PFSK-1 (cell line): ENCODE data around the gene CREB3L2.

Experiments
- FOXP2 ChIP-seq: optimal IDR thresholded peaks from 2 replicates; pipeline ENCODE3; 2011; ENCODE audit warnings: borderline replicate concordance, control low read depth, inconsistent platforms; ENCODE audit not compliant: insufficient read depth; ENCODE audit errors: extremely low read length, extremely low read depth
- POLR2AphosphoS5 ChIP-seq: IDR thresholded peaks from 2 replicates; pipeline ENCODE4 v1.6.1; 2012; ENCODE audit warnings: low read depth, mild to moderate bottlenecking, control low read depth, low read length, moderate library complexity
- SIN3A ChIP-seq: IDR thresholded peaks from 2 replicates; pipeline ENCODE4 v1.6.1; 2012; ENCODE audit warnings: mild to moderate bottlenecking, low read length, moderate library complexity, borderline replicate concordance; ENCODE audit not compliant: insufficient read depth
- TAF1 ChIP-seq: IDR thresholded peaks from 2 replicates; pipeline ENCODE4 v1.6.1; 2012; ENCODE audit warnings: low read length, control low read depth, borderline replicate concordance; ENCODE audit not compliant: insufficient read depth
- TF ChIP-seq, protein P1 (sequence below), 2 experiments: IDR thresholded peaks; 2 replicates each; pipeline versions ENCODE4 v1.6.1 to v1.8.0; 2011 to 2012; ENCODE audit warnings: low read depth in 2 of 2, low read length in 2 of 2, control low read depth in 1 of 2, inconsistent platforms in 1 of 2, mild to moderate bottlenecking in 1 of 2, moderate library complexity in 1 of 2; ENCODE audit not compliant: insufficient read depth in 1 of 2

CREB3L2 gene

GRCh38 chr7:137987563-137987962 lies 14.3 kb downstream of the CREB3L2 start:
- TF ChIP-seq SIN3A (no peak), POLR2AphosphoS5 (no peak), FOXP2 (no peak), TAF1 (no peak)
- TF ChIP-seq, protein P1, sequence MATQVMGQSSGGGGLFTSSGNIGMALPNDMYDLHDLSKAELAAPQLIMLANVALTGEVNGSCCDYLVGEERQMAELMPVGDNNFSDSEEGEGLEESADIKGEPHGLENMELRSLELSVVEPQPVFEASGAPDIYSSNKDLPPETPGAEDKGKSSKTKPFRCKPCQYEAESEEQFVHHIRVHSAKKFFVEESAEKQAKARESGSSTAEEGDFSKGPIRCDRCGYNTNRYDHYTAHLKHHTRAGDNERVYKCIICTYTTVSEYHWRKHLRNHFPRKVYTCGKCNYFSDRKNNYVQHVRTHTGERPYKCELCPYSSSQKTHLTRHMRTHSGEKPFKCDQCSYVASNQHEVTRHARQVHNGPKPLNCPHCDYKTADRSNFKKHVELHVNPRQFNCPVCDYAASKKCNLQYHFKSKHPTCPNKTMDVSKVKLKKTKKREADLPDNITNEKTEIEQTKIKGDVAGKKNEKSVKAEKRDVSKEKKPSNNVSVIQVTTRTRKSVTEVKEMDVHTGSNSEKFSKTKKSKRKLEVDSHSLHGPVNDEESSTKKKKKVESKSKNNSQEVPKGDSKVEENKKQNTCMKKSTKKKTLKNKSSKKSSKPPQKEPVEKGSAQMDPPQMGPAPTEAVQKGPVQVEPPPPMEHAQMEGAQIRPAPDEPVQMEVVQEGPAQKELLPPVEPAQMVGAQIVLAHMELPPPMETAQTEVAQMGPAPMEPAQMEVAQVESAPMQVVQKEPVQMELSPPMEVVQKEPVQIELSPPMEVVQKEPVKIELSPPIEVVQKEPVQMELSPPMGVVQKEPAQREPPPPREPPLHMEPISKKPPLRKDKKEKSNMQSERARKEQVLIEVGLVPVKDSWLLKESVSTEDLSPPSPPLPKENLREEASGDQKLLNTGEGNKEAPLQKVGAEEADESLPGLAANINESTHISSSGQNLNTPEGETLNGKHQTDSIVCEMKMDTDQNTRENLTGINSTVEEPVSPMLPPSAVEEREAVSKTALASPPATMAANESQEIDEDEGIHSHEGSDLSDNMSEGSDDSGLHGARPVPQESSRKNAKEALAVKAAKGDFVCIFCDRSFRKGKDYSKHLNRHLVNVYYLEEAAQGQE (IDR thresholded peaks at IDR 0.05; ENCODE audit: insufficient read depth in 1 of 2, low read depth in 2 of 2, low read length in 2 of 2) = no peak

DNA sequence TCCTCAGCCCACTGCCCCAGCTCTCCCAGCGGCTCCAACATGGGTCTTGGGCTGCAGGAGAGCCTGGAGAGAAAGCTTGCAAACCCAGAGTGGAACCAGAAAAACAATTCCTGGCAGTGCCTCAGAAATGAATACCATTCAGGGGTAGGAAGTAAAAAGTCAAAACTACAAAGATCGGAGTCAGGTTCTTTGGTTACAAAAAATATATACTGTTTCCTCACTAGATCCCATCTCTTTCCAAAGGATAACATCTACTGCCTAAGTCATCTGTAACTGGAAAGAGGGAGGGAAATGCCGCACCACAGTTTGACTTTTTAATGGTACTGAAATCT lies 14.9 kb downstream of the CREB3L2 start:
- TF ChIP-seq FOXP2 = no peak
- no peak for TF ChIP-seq TAF1
- no peak for TF ChIP-seq POLR2AphosphoS5
- no peak for TF ChIP-seq SIN3A
- TF ChIP-seq, protein P1 (IDR thresholded peaks at IDR 0.05; ENCODE audit: insufficient read depth in 1 of 2, low read depth in 2 of 2, low read length in 2 of 2) = no peak

DNA sequence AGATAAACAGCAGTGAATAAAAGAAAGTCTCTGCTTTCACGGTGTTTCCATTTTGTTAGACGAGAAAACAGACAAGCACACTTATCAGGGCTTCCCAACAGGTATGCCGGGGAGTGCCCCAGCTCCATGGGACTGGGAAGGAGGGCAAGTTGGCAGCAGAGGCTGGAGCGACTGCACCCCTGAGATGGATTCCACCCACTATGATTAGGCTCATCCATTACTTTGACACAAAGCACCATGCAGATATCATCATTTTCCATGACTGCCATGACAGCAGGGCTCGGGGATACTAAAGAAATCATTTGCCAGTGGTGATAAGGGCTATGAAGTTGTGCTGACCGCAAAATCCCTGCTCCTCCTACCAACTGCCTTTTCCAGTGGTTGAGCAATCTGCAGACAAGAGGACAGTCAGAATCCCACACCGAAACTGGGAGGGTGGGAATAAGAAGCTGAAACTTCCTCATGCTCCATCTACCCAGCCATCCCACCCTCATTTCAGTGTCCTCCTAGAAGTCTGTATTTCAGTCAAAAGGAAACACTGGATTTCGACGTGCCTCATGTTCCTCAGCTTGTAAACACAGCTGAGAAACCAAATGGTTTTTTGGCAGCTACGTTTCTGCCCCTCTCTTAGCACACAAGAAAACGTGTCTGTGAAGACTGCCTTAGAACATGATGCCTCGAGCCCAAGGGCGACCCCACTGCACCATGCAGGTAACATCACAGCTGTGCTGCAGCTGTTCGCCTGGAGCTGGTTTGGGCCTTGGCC lies 15.5 kb downstream of the CREB3L2 start:
- no peak for TF ChIP-seq FOXP2
- no peak for TF ChIP-seq SIN3A

DNA sequence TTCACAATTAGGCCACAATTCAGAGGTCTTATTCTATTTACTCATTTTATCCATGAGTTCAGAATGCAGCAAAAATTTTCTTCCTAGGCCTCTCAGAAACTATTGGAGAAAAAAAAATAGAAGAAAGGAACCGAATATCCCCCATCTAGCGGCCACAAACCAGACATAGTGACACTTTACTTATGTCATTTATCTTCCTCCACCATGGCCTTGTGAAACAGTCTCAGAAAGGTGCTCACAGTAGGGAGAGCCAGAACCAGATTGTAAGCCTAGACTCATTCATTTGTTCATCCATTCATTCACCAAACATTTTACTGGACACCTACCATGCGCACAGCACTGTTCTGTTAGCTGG lies 16.0 kb downstream of the CREB3L2 start:
- TF ChIP-seq, protein P1 (IDR thresholded peaks at IDR 0.05; ENCODE audit: insufficient read depth in 1 of 2, low read depth in 2 of 2, low read length in 2 of 2) = no peak
- no peak for TF ChIP-seq SIN3A
- TF ChIP-seq TAF1 = no peak
- TF ChIP-seq POLR2AphosphoS5 = no peak
- TF ChIP-seq FOXP2 = no peak

DNA sequence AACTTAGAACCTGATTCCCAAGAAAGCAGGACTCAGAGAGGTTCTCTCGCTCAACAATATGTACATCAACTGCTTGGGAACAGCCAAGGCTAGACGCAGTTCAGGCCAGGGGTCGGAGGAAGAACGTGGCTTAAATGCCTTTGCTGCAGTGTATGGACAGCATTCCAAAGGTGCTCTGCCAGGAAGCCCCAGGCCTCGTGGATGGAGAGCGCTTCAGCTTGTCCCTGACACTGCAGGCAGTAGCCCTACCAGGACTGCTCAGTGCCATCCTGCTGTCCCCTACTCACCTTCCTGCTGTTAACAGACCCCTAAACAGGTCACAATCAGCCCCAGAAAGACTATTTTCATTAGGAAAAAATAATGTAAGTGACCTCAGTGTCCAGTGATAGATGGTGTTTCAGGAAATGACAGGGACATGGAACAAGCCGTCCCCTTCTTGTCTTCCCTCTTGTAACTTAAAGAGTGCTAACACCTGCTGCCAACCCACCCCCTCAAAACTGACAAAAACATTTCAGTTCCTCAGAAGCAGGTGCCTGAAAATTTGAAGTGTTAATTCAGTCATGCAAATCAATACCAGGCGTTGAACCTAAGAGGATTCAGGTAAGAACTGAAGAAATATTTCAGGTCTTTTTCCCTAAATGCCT lies 16.5 kb downstream of the CREB3L2 start:
- TF ChIP-seq SIN3A (no peak), POLR2AphosphoS5 (no peak), TAF1 (no peak), FOXP2 (no peak)
- TF ChIP-seq, protein P1 (IDR thresholded peaks at IDR 0.05; ENCODE audit: insufficient read depth in 1 of 2, low read depth in 2 of 2, low read length in 2 of 2) = no peak
